HFFc6 (cell line): ENCODE results near the gene SUSD1. TPM values are rescaled to one million over a fixed set of nuclear protein-coding genes. Genes with fewer than 3 reads are reported as not detected.
A peak's percentile ranks its signal among the peaks of the same experiment; 100 is the strongest.
"Not testable (repeated sequence)": the region's sequence is repeated elsewhere in the genome, so short reads cannot be mapped to it uniquely, and the experiment has no call there.

ENCODE experiments used
- DNase-seq: peaks from one replicate; pipeline ENCODE4 v3.0.0-alpha.2; 2018
- H3K27ac Mint-ChIP-seq: 2 replicates; pipeline ENCODE4 v1.8.0; 2020; ENCODE audit warnings: mild to moderate bottlenecking, mixed read lengths
- H3K27me3 Mint-ChIP-seq: 2 replicates; pipeline ENCODE4 v1.8.0; 2021; ENCODE audit warnings: mild to moderate bottlenecking, moderate library complexity, mixed read lengths; ENCODE audit not compliant: insufficient read depth
- H3K36me3 Mint-ChIP-seq: 2 replicates; pipeline ENCODE4 v1.8.0; 2021; ENCODE audit warnings: low read depth, mixed read lengths
- H3K4me1 Mint-ChIP-seq: 2 replicates; pipeline ENCODE4 v1.8.0; 2020; ENCODE audit warnings: low read depth, mixed read lengths
- H3K4me3 Mint-ChIP-seq: 2 replicates; pipeline ENCODE4 v1.8.0; 2020; ENCODE audit warnings: mild to moderate bottlenecking, moderate library complexity, mixed read lengths
- H3K9me3 Mint-ChIP-seq: 2 replicates; pipeline ENCODE4 v1.8.0; 2020; ENCODE audit warnings: mild to moderate bottlenecking, mixed read lengths
- CTCF ChIP-seq: fragments of 200-600 bp; sonication (generic); IDR thresholded peaks from 2 replicates; pipeline ENCODE4 v1.5.0; 2021; ENCODE audit warnings: antibody characterized with exemption, mild to moderate bottlenecking
- total RNA-seq, 6 experiments: library from RNA; stranded (reverse); fragmentation: NEBNext Ultra II Directional; extraction: Animal tissue kit (Norgen Biotek cat#: 25700); gene quantifications; 2 replicates in 1 of 6; 3 replicates in 5 of 6; pipeline ENCODE4 v1.2.3, GENCODE V29; 2021

SUSD1 gene
- total RNA-seq, 6 experiments from 2014 or later: 3.5 to 9.4 (median 8.2) TPM

- Mint-ChIP-seq H3K27ac (peak overlapping the region; percentile 73), H3K4me3 (peak overlapping the region; percentile 73), H3K9me3 (peaks cover 11% of the 10 kb centered on the region), H3K36me3 (peaks cover 48% of the 10 kb centered on the region), H3K4me1 (peaks cover 41% of the 10 kb centered on the region), H3K27me3 (peaks cover 3% of the 10 kb centered on the region; the same call in 1 of the 2 replicates)
- TF ChIP-seq CTCF: no peak
- DNase-seq: peak; percentile 71
These were observed 28.4 kb upstream of the SUSD1 start for GRCh38 chr9:112203536-112203935.

- no peaks in the 10 kb centered on the region; the same call in 1 of the 2 replicates for H3K9me3 Mint-ChIP-seq
- H3K27ac Mint-ChIP-seq: no peak overlapping the region
- peaks cover 29% of the 10 kb centered on the region for H3K36me3 Mint-ChIP-seq
- DNase-seq: no peak
- TF ChIP-seq CTCF: no peak
- no peak overlapping the region for H3K4me3 Mint-ChIP-seq
- peaks cover 40% of the 10 kb centered on the region for H3K4me1 Mint-ChIP-seq
- H3K27me3 Mint-ChIP-seq: no peaks in the 10 kb centered on the region; the same call in 1 of the 2 replicates
These were observed 25.6 kb upstream of the SUSD1 start for GRCh38 chr9:112200711-112201110.

GRCh38 chr9:112198646-112199045 is 23.5 kb upstream of the SUSD1 start:
- Mint-ChIP-seq H3K36me3 (peaks cover 15% of the 10 kb centered on the region), H3K27ac (peak overlapping the region; percentile 31; the same call in 1 of the 2 replicates), H3K4me3 (no peak overlapping the region), H3K4me1 (peaks cover 19% of the 10 kb centered on the region), H3K9me3 (no peaks in the 10 kb centered on the region), H3K27me3 (no peaks in the 10 kb centered on the region; the same call in 1 of the 2 replicates)
- no peak for DNase-seq
- TF ChIP-seq CTCF: no peak

- no peak for DNase-seq
- no peak for TF ChIP-seq CTCF
- Mint-ChIP-seq H3K4me3 (no peak overlapping the region), H3K36me3 (peaks cover 7% of the 10 kb centered on the region; the same call in 1 of the 2 replicates), H3K27ac (no peak overlapping the region), H3K4me1 (peaks cover 11% of the 10 kb centered on the region; the same call in 1 of the 2 replicates), H3K9me3 (no peaks in the 10 kb centered on the region), H3K27me3 (no peaks in the 10 kb centered on the region)
These were observed 19.9 kb upstream of the SUSD1 start for GRCh38 chr9:112194969-112195431.

GRCh38 chr9:112193572-112194288 is 18.6 kb upstream of the SUSD1 start:
- Mint-ChIP-seq H3K4me1 (peaks cover 3% of the 10 kb centered on the region; the same call in 1 of the 2 replicates), H3K27ac (no peak overlapping the region), H3K9me3 (no peaks in the 10 kb centered on the region), H3K4me3 (no peak overlapping the region), H3K27me3 (peaks cover 2% of the 10 kb centered on the region; the same call in 1 of the 2 replicates), H3K36me3 (peaks cover 7% of the 10 kb centered on the region; the same call in 1 of the 2 replicates)
- DNase-seq: no peak
- TF ChIP-seq CTCF: no peak

- not testable (repeated sequence) for DNase-seq, H3K27me3 Mint-ChIP-seq
These were observed 15.2 kb upstream of the SUSD1 start for GRCh38 chr9:112190320-112190719.

More at GRCh38 chr9:112190320-112190719, 15.2 kb upstream of the SUSD1 start:
- H3K4me3 Mint-ChIP-seq, H3K4me1 Mint-ChIP-seq, H3K36me3 Mint-ChIP-seq, H3K27ac Mint-ChIP-seq, H3K9me3 Mint-ChIP-seq: not testable (repeated sequence)
